ENCODE results near the gene GOPC. TPM values are rescaled to one million over a fixed set of nuclear protein-coding genes. Genes with fewer than 3 reads are reported as not detected.

The GOPC gene
- total RNA-seq, 1 experiment from 2014 or later: 18.7 TPM

DNA sequence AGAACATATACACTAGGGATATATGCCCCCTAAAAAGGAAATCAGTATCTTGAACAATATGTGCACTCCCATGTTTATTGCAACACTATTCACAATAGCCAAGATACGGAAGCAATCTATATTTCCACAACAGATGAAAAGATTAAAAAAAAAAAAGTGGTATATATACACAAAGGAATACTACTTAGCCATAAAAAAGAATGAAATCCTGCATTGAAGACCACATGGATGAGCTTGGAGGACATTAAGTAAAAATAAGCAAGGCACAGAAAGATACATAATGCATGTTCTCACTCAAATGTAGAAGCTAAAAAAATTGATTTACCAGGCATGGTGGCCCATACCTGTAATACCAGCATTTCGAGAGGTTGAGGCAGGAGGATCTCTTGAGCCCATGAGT lies 4.6 kb downstream of the GOPC start:
- H2BK15ac ChIP-seq (ENCODE audit: low read depth, low read length): no peak overlapping the region
- H3K9ac ChIP-seq (ENCODE audit: extremely low read depth, insufficient read length, low read length): no peak overlapping the region
- no peak overlapping the region for H4K91ac ChIP-seq (ENCODE audit: insufficient read length, low read depth, low read length)
- Mint-ChIP-seq H3K27me3 (ENCODE audit: low read depth) (no peaks in the 10 kb centered on the region; the same call in 1 of the 2 replicates), H3K4me3 (no peak overlapping the region), H3K4me1 (peaks cover 6 to 13% of the 10 kb centered on the region in 2 experiments), H3K9me3 (peaks cover 13 to 15% of the 10 kb centered on the region in 2 experiments; a peak in 3 of 5 replicates), H3K36me3 (ENCODE audit: insufficient read depth in 1 of 3, low read depth in 3 of 3) (peaks cover 23 to 45% (median 35%) of the 10 kb centered on the region in 3 experiments), H3K27ac (no peak overlapping the region)
- H4K8ac ChIP-seq (replicated peaks; ENCODE audit: insufficient read length, low read depth, low read length): no peak overlapping the region
- H4K5ac ChIP-seq (ENCODE audit: insufficient read length, low read depth, low read length): no peak overlapping the region
- TF ChIP-seq, protein P1, sequence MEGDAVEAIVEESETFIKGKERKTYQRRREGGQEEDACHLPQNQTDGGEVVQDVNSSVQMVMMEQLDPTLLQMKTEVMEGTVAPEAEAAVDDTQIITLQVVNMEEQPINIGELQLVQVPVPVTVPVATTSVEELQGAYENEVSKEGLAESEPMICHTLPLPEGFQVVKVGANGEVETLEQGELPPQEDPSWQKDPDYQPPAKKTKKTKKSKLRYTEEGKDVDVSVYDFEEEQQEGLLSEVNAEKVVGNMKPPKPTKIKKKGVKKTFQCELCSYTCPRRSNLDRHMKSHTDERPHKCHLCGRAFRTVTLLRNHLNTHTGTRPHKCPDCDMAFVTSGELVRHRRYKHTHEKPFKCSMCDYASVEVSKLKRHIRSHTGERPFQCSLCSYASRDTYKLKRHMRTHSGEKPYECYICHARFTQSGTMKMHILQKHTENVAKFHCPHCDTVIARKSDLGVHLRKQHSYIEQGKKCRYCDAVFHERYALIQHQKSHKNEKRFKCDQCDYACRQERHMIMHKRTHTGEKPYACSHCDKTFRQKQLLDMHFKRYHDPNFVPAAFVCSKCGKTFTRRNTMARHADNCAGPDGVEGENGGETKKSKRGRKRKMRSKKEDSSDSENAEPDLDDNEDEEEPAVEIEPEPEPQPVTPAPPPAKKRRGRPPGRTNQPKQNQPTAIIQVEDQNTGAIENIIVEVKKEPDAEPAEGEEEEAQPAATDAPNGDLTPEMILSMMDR (conservative IDR thresholded peaks at IDR 0.05): no peak
- H3K23me2 ChIP-seq (ENCODE audit: insufficient read length, low read depth, low read length, poor library complexity, severe bottlenecking): peaks cover 7% of the 10 kb centered on the region
- no peak overlapping the region for H2BK5ac ChIP-seq (ENCODE audit: insufficient read length, low read length)
- peaks cover 3% of the 10 kb centered on the region for H3K79me1 ChIP-seq (ENCODE audit: insufficient read depth, low read depth, low read length, poor library complexity, severe bottlenecking)
- H3K56ac ChIP-seq (ENCODE audit: insufficient read length, low read depth, low read length): no peak overlapping the region
- no peaks in the 10 kb centered on the region for H3K4me1 ChIP-seq (ENCODE audit: insufficient read depth, low read length)
- no peak overlapping the region for H3T11ph ChIP-seq (ENCODE audit: low read length)
- H2AK5ac ChIP-seq (ENCODE audit: insufficient read length, low read length): no peak overlapping the region
- no peak overlapping the region for H3K27ac ChIP-seq (ENCODE audit: insufficient read length, low read depth, low read length)
- H3K23ac ChIP-seq (ENCODE audit: insufficient read length, low read depth, low read length): no peak overlapping the region
- DNase-seq: no peak
- H2BK120ac ChIP-seq (ENCODE audit: low read depth, low read length, poor library complexity, severe bottlenecking): no peak overlapping the region
- no peak overlapping the region for H3K4ac ChIP-seq (ENCODE audit: low read depth, low read length)
- no peak overlapping the region for H3K4me2 ChIP-seq (ENCODE audit: insufficient read depth, insufficient read length, low read length)
- no peak overlapping the region for H2BK12ac ChIP-seq (ENCODE audit: insufficient read length, low read depth, low read length)
- H3K18ac ChIP-seq (ENCODE audit: insufficient read length, low read depth, low read length): no peak overlapping the region
- no peak overlapping the region for H2BK20ac ChIP-seq (ENCODE audit: low read depth, low read length, poor library complexity, severe bottlenecking)
- WGBS (ENCODE audit: extremely low coverage, insufficient read length, low lambda C conversion rate): no CpG with 5 or more reads among the region's 2 CpGs
- no peaks in the 10 kb centered on the region for H4K20me1 ChIP-seq (ENCODE audit: control insufficient read depth, insufficient read depth, insufficient read length)
- no peak overlapping the region for H3K14ac ChIP-seq (ENCODE audit: insufficient read depth, low read length)
- H2AFZ ChIP-seq (ENCODE audit: low read length): no peak overlapping the region
- H3K27me3 ChIP-seq (ENCODE audit: insufficient read depth, low read length): no peaks in the 10 kb centered on the region; the same call in 1 of the 2 replicates
- no peaks in the 10 kb centered on the region for H3K9me3 ChIP-seq (ENCODE audit: control insufficient read depth, low read depth, low read length)
- H3K79me2 ChIP-seq (ENCODE audit: insufficient read depth, low read length): peaks cover 5% of the 10 kb centered on the region; the same call in 1 of the 2 replicates

Measured in H9 (cell line).